Measurements from ENCODE around the gene CLCN2.

The CLCN2 gene

DNA sequence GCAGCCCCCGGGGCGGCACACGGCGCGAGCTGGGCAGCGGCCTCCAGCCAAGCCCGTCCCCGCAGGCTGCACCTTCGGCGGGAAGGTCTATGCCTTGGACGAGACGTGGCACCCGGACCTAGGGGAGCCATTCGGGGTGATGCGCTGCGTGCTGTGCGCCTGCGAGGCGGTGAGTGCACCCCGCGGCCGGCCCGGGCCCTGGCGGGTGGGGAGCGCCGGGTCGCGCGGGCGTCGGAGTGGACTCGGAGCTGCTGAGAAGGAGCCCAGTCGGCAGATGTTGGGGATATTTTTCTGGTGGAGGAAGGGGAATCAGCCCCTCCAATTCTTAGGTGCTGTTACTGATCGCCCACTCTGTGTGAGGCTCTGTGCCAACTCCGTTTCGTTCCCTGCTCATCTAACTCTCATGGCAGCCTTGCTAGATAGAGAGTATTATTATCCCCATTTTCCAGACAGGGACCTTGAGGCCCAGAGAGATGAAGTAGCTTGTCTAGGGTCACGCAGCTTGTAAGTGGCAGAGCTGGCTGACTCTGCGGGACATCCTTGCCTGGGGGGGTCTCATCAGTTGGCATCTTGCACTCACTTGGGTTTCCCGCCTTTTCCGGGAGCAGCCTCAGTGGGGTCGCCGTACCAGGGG lies 19.3 kb upstream of the CLCN2 start:
- no peak for DNase-seq

DNA sequence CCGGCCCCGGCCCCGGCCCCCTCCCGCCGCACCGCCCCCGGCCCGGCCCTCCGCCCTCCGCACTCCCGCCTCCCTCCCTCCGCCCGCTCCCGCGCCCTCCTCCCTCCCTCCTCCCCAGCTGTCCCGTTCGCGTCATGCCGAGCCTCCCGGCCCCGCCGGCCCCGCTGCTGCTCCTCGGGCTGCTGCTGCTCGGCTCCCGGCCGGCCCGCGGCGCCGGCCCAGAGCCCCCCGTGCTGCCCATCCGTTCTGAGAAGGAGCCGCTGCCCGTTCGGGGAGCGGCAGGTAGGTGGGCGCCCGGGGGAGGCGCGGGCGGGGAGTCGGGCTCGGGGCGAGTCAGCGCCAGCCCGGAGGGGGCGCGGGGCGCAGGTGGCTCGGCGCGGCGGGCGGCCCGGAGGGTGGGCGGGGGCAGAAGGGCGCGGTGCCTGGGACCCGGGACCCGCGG lies 18.8 kb upstream of the CLCN2 start:
- DNase-seq: no peak

DNA sequence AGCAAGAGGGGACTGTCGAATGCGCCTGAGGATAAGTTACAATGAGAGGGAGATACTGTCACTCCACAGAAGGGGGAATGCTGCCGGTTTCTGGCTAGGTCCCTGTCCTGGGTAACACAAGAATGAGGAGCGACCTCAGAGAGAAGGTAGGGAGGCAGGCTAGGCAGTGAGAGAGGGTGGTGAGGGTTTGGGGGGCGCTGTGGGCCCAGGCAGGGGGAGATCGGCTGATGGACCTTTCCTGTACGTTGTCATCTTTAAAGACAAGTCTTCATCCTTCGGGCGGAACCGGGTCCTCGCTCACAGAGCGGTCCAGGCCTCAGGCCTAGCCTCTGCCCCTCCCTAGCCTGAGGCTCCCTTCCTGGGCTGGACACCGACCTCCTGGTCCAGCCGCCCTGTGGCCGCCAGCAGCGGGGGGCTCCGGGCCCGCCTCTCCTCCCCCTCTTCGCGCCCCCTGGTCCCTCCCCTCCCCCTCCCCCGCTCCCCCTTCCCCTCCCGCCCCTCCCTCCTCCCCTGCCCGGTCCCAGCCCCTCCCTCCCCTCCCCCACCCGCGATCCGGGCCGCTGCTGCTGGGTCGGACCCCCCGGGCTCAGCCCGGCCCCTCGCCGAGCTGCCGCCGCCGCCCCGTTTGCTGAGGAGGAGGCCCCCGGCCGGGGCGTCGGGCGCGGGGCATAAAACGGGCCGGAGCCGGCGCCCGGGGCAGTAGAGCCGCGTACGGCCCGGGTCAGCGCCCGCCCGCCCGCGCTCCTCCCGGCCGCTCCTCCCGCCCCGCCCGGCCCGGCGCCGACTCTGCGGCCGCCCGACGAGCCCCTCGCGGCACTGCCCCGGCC lies 18.2 kb upstream of the CLCN2 start, which contains the start of gene CHRD:
TSS of gene CHRD (plus strand) at position 697 of the 827 bp plus-strand sequence. CDS start 265 bp downstream, outside the sequence.
- no peak for DNase-seq

DNA sequence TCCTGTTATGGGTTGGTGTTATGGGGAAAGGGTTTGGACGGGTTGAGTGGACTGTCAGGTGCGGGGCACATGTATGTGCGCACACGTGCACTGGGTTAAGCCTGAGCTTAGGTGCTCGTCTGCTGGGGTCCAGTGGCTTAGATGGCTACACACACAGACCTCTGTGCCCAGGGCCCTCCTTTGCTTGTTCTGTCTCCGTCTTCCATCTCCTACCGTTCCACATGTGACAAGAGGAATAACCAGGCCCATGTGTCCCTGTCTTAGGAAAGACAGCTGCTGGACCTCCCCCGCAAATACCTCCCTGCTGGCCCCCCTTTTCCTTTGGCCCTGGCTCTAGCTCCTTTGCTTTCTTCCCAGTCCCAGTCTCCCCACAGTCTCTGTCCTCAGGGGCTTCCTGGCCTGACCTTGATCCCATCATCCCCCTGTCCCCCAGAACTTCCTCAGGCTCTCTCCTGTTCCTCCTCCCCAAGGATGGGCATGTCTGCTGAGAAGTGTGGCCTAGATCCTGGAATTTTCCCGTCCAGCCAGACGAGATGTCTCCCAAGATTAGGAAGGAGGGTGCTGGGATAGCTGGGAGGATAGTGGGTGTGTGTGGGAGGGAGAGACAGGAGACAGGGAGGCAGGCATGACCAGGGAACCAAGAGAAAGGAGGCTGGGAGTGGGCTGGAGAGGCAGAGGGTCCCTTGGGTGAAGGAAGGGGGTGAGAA lies 17.4 kb upstream of the CLCN2 start:
- DNase-seq: no peak

DNA sequence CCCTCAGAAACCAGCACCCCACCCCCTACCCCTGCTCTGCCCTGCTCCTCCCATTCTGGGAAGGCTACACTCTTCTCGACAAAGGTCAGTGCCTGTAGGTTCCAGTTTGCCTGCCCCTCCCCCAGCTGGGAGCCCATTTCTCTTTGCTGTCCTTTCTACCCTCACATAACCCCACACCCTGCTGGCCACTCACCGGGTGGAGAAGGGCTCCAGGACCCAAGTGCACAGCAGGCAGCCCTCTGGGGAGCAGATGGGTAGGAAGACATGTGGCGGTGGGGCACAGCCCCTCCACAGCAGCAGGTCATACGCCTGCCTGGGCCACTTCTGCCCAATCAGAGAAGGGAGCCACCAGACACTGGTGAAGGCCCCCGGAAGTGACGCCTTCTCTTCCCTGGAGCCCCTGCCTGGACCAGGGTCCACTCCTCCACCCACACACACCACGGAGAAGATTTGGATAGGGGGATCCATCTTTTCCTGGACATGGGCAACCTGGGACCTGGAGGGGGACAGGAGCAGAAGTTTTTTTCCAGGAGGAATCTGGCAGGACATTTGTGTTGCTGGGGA lies 16.6 kb upstream of the CLCN2 start, which contains the start of gene THPO:
TSS of gene THPO (minus strand) at position 326 of the 564 bp plus-strand sequence. CDS start 1,948 bp downstream, outside the sequence.
- DNase-seq: no peak

DNA sequence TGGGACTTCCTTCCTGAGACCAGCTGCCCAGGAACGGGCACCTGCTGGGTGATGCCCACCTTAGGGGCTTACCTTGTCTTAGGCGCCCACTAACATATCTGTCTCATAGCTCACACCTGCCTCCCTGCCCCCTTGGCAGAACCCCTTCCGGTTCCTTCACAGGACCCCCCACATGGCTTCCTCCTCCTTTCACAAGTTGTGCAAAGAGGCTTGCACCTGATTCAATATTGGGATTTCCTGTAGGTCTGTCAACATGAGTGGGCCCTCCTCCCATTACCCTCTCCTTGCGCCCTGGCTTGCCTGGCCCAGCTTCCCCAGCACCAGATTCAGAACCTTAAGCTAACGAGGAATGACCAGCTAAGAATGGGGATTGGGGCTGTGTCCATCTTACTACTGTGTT lies 16.0 kb upstream of the CLCN2 start:
- DNase-seq: no peak

DNA sequence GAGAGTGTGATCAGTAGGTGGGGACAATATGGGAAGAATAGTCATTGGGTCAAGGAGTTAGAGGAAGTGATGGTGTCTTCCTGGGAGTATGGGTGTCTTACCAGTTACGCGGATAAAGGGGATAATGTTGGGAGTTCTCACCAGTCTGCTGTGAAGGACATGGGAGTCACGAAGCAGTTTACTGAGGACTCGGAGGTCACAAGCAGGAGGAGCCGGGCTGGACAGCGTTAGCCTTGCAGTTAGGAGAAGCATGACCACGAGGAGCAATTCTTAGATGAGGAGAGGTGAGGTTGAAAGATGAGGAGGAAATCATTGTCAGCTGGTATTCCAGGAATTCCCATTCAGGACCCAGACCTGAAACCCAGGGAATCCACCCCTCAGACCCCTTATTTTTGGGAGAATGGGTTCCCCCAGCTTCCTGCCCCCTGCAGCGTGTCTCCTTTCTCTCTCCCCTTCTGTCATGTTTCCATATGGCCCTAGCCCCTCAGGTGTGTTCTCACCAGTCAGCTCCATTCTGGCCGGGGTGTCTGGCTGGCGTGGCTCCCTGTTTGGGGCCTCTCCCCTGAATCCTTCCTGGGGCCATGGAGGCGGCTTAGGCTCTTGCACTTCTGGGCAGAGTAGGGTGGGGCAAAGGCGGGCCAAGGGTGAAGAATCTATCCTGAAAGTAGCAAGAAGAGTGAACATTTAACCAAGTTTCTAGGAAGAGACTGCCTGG lies 14.5 kb upstream of the CLCN2 start:
- no peak for DNase-seq

DNA sequence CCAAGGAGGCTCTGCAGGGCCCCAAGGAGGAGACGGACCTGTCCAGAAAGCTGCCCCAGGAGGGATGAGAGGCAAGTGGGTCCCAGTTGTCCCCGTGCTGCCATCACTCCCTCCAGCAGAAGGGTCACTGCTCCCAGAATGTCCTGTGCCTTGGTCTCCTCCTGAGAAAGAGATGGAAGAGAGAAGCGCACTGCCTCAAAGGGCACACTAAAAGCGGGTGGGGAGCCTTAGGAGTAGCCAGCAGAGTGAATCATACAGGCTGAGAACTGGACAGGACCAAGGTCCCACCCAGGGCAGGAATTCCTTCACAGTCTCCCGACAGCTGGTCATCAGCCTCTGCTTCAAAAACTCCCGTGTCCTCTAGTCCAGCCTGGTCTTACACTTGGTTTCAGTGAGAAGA lies 12.0 kb upstream of the CLCN2 start:
- DNase-seq: no peak

GRCh38 chr3:184372911-184373310 lies 11.5 kb upstream of the CLCN2 start:
- no peak for DNase-seq

DNA sequence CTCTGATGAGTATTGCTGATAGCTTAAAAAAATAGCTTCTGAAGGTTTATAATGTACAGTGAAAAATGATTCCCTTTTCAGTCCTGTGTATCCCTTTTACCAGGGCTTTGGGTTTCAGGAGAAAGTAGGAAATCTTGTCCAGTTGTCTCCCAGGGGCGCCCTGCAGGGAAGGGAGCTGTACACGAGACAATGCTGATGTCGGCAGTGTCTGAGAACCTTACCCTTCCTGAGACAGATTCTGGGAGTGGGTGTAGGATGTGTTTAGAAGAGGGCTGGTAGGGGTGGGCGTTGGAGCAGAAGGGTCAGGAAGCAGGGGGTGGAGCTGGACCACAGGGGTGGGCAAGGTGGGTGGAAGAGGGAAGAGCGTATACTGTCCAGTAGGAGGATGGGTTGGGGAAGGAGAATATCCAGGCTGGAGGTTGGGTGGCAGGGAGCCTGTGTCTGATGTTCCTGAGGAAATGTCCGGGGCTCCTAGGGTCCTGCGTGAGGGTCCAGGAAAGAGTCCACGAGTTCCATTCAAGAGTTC lies 11.0 kb upstream of the CLCN2 start:
- DNase-seq: no peak

GRCh38 chr3:184371570-184372018 lies 10.2 kb upstream of the CLCN2 start:
- peak; percentile 27 for DNase-seq

DNA sequence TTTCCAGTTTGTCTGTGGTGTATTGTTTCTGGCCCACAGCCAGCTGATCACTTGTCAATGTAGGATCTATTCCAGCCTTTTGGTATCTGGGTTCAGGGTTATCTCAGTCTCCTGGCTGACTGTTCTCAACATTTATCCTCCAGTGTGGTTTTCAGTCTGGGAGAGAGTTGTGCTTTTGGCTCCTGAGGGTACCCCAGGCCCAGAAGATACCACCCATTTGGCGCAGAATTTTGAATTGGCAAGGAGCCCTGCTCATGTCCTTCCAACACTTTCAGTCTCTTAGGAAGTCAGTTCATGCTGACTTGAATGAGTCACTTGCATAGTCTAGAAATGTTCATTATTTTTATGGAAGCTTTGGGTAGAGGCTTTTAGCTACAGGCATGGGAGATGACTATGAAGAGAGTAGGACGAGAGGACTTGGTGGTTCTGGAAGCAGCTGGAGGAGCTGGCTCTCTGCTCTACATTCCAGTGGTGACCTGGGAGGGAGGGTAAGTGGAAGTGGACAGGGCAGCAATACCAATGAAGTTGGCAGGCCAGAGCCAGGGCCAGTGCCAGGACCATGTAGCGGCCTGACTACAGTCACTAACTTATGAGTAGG lies 7.3 kb upstream of the CLCN2 start:
- DNase-seq: no peak

- DNase-seq: no peak
Measured at GRCh38 chr3:184368116-184368515, 6.7 kb upstream of the CLCN2 start.

GRCh38 chr3:184366619-184367289 lies 5.3 kb upstream of the CLCN2 start:
- no peak for DNase-seq

DNA sequence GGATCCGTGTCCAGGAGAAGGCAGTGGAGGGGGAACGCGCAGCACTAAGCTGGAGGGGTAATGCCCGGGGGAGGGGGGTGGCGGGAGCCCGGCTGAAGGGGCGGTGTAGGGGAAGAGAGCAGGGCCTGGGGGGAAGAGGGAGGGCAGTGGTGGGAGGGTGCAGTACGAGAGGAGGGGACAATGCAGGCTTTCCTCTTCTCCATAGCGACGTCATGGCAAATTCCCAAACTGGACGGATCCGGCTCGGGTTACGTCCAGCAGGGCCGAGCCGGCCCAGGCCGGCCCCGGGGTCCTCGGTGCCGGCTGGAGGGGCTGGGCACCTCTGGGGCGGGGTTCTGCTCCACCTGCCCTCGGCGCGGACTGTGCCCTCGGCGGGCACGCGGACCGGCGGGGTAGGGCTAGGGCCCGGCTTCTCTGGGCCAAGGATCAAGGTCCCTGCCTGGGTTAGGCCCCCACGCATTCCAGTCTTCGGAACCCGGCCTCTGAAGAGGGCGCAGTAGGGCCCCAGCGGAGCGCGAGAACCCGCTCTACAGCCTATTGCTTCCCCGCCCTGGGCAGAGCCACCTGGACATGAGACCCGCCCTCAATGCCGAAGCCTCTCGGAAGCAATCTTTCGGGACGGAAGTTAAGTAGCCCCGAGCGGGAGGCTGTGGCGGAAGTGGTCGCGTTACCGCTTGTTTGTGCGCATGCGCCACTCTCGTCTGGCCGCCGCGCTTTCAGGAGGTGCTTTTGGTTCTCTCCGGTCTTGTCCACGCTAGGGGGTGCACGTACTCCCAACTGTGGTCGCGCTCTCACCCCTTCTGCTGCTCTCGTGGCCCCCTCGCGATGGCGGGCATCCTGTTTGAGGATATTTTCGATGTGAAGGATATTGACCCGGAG lies 1.5 kb upstream of the CLCN2 start:
- peak; percentile 94 for DNase-seq

- DNase-seq: peak; percentile 42
Measured at GRCh38 chr3:184361932-184362667, 695 bp upstream of the CLCN2 start.

GRCh38 chr3:184360929-184361531 lies 375 bp downstream of the CLCN2 start:
- DNase-seq: no peak

GRCh38 chr3:184360070-184360928 lies 1.1 kb downstream of the CLCN2 start:
- DNase-seq: no peak

Measured in stimulated activated naive CD4-positive, alpha-beta T cell treated with Interleukin-2 at 50 U/mL for 16 hours (primary cell).